ENCODE data around the gene COL1A2.

DNA sequence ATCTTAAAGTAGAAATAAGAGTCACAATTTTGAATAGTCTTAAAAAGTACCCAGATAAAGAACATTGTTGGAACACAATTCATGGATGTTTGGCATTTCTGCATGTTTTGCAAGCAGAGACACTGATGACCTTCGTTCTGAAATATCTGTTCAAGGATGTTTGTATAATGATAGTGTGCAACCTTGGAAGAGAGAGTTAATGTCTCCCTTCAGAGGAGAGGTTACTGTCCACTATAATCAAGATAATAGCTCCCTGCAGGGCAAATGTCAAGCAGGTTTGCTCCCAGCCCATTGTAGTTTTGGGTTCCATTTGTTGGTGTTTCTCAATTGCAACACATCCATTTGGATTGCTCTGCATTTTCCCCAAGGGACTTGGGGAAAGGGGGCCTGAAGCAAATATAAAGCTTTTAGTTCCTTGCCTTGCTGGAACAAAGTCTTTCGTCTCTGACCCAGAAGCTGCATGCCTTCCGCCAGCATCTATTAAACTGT lies 45.2 kb downstream of the COL1A2 start:
- no peak for TF ChIP-seq CTCF (IDR thresholded peaks at IDR 0.05; ENCODE audit: borderline replicate concordance, extremely low read depth, low read length, poor library complexity, severe bottlenecking)
- TF ChIP-seq EZH2 (IDR thresholded peaks at IDR 0.05; ENCODE audit: borderline replicate concordance, low read depth, low read length, severe bottlenecking), result no peak
